NCI-H748 (cell line): ENCODE results near the gene C19orf47.

Experiments
- DNase-seq: peaks from one replicate; lab custom pipeline; 2025; ENCODE audit not compliant: unreplicated experiment; lab: John Stamatoyannopoulos, UW

The C19orf47 gene

GRCh38 chr19:40321076-40321475 lies 27.1 kb downstream of the C19orf47 start:
- no peak for DNase-seq

GRCh38 chr19:40320558-40320935 lies 27.6 kb downstream of the C19orf47 start:
- no peak for DNase-seq

GRCh38 chr19:40317338-40317737 lies 30.9 kb downstream of the C19orf47 start:
- no peak for DNase-seq

- no peak for DNase-seq
These were observed 32.3 kb downstream of the C19orf47 start for GRCh38 chr19:40315812-40316470.

GRCh38 chr19:40314656-40315055 lies 33.5 kb downstream of the C19orf47 start:
- DNase-seq: no peak

- no peak for DNase-seq
These were observed 34.8 kb downstream of the C19orf47 start for GRCh38 chr19:40313229-40313983.

GRCh38 chr19:40312533-40312932 lies 35.7 kb downstream of the C19orf47 start:
- no peak for DNase-seq

GRCh38 chr19:40309666-40310065 lies 38.5 kb downstream of the C19orf47 start:
- DNase-seq: no peak

- DNase-seq: peak; percentile 87
These were observed 42.8 kb downstream of the C19orf47 start for GRCh38 chr19:40305403-40305802.

- no peak for DNase-seq
These were observed 43.9 kb downstream of the C19orf47 start for GRCh38 chr19:40304306-40304705.

GRCh38 chr19:40303765-40304164 lies 44.4 kb downstream of the C19orf47 start:
- DNase-seq: no peak

- no peak for DNase-seq
These were observed 45.8 kb downstream of the C19orf47 start for GRCh38 chr19:40302224-40303011.

- no peak for DNase-seq
These were observed 47.5 kb downstream of the C19orf47 start for GRCh38 chr19:40300668-40301067.

GRCh38 chr19:40298026-40298425 lies 50.2 kb downstream of the C19orf47 start:
- no peak for DNase-seq

- DNase-seq: no peak
These were observed 53.6 kb downstream of the C19orf47 start for GRCh38 chr19:40294560-40294959.

GRCh38 chr19:40286971-40287421 lies 61.2 kb downstream of the C19orf47 start:
- DNase-seq: no peak

- no peak for DNase-seq
These were observed 61.8 kb downstream of the C19orf47 start for GRCh38 chr19:40286235-40286970.

GRCh38 chr19:40285353-40286234 lies 62.6 kb downstream of the C19orf47 start:
- DNase-seq: peak; percentile 100

- DNase-seq: peak; percentile 93
These were observed 63.5 kb downstream of the C19orf47 start, which contains the start of gene AKT2 for GRCh38 chr19:40284501-40285352. TSS of gene AKT2 (minus strand) at chr19:40285345. CDS start at chr19:40265267, 20,078 bp downstream.
